ENCODE data around the gene THRA.

THRA gene

GRCh38 chr17:40025991-40026815 lies 36.6 kb upstream of the THRA start:
- in situ Hi-C loops (cut with MboI; ENCODE audit: low sequenced_read_pairs) = no loop called here

GRCh38 chr17:40026816-40027613 lies 35.8 kb upstream of the THRA start:
- in situ Hi-C loops (cut with MboI; ENCODE audit: low sequenced_read_pairs) = no loop called here

GRCh38 chr17:40027614-40028012 lies 35.2 kb upstream of the THRA start:
- in situ Hi-C loops (cut with MboI; ENCODE audit: low sequenced_read_pairs) = no loop called here

- in situ Hi-C loops (cut with MboI; ENCODE audit: low sequenced_read_pairs) = no loop called here
Measured at GRCh38 chr17:40028595-40028994, 34.2 kb upstream of the THRA start.

GRCh38 chr17:40031706-40032105 lies 31.1 kb upstream of the THRA start:
- in situ Hi-C loops (cut with MboI; ENCODE audit: low sequenced_read_pairs) = no loop called here

GRCh38 chr17:40032322-40033320 lies 30.1 kb upstream of the THRA start:
- in situ Hi-C loops (cut with MboI; ENCODE audit: low sequenced_read_pairs) = no loop called here

GRCh38 chr17:40033339-40033738 lies 29.4 kb upstream of the THRA start:
- in situ Hi-C loops (cut with MboI; ENCODE audit: low sequenced_read_pairs) = no loop called here

GRCh38 chr17:40034426-40035161 lies 28.2 kb upstream of the THRA start:
- in situ Hi-C loops (cut with MboI; ENCODE audit: low sequenced_read_pairs) = no loop called here

GRCh38 chr17:40035162-40035559 lies 27.6 kb upstream of the THRA start:
- in situ Hi-C loops (cut with MboI; ENCODE audit: low sequenced_read_pairs) = no loop called here

GRCh38 chr17:40038882-40039513 lies 23.8 kb upstream of the THRA start:
- in situ Hi-C loops (cut with MboI; ENCODE audit: low sequenced_read_pairs) = no loop called here

GRCh38 chr17:40041196-40041595 lies 21.6 kb upstream of the THRA start:
- in situ Hi-C loops (cut with MboI; ENCODE audit: low sequenced_read_pairs) = no loop called here

- in situ Hi-C loops (cut with MboI; ENCODE audit: low sequenced_read_pairs) = no loop called here
Measured at GRCh38 chr17:40056379-40057015, 6.3 kb upstream of the THRA start.

- in situ Hi-C loops (cut with MboI; ENCODE audit: low sequenced_read_pairs) = no loop called here
Measured at GRCh38 chr17:40058186-40058784, 4.5 kb upstream of the THRA start.

GRCh38 chr17:40058865-40059264 lies 3.9 kb upstream of the THRA start:
- in situ Hi-C loops (cut with MboI; ENCODE audit: low sequenced_read_pairs) = no loop called here

- in situ Hi-C loops (cut with MboI; ENCODE audit: low sequenced_read_pairs) = no loop called here
Measured at GRCh38 chr17:40059729-40060475, 2.9 kb upstream of the THRA start.

- in situ Hi-C loops (cut with MboI; ENCODE audit: low sequenced_read_pairs) = no loop called here
Measured at GRCh38 chr17:40060887-40061608, 1.7 kb upstream of the THRA start.

- in situ Hi-C loops (cut with MboI; ENCODE audit: low sequenced_read_pairs) = no loop called here
Measured at GRCh38 chr17:40061609-40062038, 1.1 kb upstream of the THRA start.

Measured in HL-60/S4 treated with phorbol 12-myristate 13-acetate at 8.2 ng/mL for 4 days and 3 days (cell line).